Pulmonary artery endothelial cell (primary cell): ENCODE results near the gene WNT8A. TPM values are rescaled to one million over a fixed set of nuclear protein-coding genes. Genes with fewer than 3 reads are reported as not detected.

Source experiments
- DNase-seq: peaks from one replicate; pipeline ENCODE4 v3.0.0-alpha.2; 2011; ENCODE audit warnings: low read depth, low spot score
- total RNA-seq: library from RNA; depleted of rRNA; stranded (reverse); fragments of >200 nt; gene quantifications from 2 replicates; pipeline ENCODE4 v1.2.3, GENCODE V29; 2014

WNT8A gene
- total RNA-seq, 1 donor from 2014 or later: not detected

GRCh38 chr5:138082033-138082432 is 1.8 kb upstream of the WNT8A start:
- DNase-seq: no peak

GRCh38 chr5:138091685-138092084 is 7.9 kb downstream of the WNT8A start:
- DNase-seq: no peak

GRCh38 chr5:138092301-138092700 is 8.5 kb downstream of the WNT8A start:
- DNase-seq: no peak

GRCh38 chr5:138093036-138093435 is 9.2 kb downstream of the WNT8A start:
- DNase-seq: no peak

GRCh38 chr5:138095100-138095907 is 11.5 kb downstream of the WNT8A start:
- no peak for DNase-seq

- DNase-seq: no peak
Measured at GRCh38 chr5:138096363-138096762, 12.5 kb downstream of the WNT8A start.

- no peak for DNase-seq
Measured at GRCh38 chr5:138096997-138097828, 13.4 kb downstream of the WNT8A start.

GRCh38 chr5:138102454-138103318 is 18.9 kb downstream of the WNT8A start:
- DNase-seq: no peak

- no peak for DNase-seq
Measured at GRCh38 chr5:138103319-138103637, 19.4 kb downstream of the WNT8A start.

- DNase-seq: no peak
Measured at GRCh38 chr5:138105709-138106108, 21.9 kb downstream of the WNT8A start.

GRCh38 chr5:138107213-138107612 is 23.4 kb downstream of the WNT8A start:
- no peak for DNase-seq

GRCh38 chr5:138109463-138110265 is 25.8 kb downstream of the WNT8A start:
- no peak for DNase-seq

GRCh38 chr5:138110266-138110963 is 26.6 kb downstream of the WNT8A start:
- no peak for DNase-seq

GRCh38 chr5:138111181-138111580 is 27.3 kb downstream of the WNT8A start:
- DNase-seq: no peak

- no peak for DNase-seq
Measured at GRCh38 chr5:138111937-138112336, 28.1 kb downstream of the WNT8A start.

- DNase-seq: no peak
Measured at GRCh38 chr5:138115254-138115653, 31.4 kb downstream of the WNT8A start.

GRCh38 chr5:138128334-138128733 is 44.5 kb downstream of the WNT8A start:
- no peak for DNase-seq

GRCh38 chr5:138129347-138129746 is 45.5 kb downstream of the WNT8A start:
- no peak for DNase-seq

GRCh38 chr5:138132543-138132942 is 48.7 kb downstream of the WNT8A start:
- no peak for DNase-seq
